HG03558 (cell line): Measurements from ENCODE around the gene COL10A1.
A peak's percentile ranks its signal among the peaks of the same experiment; 100 is the strongest.

ENCODE experiments used
- ATAC-seq: cut with Tn5 transposase; IDR thresholded peaks from one replicate; pipeline ENCODE4 v1.9.1; 2021; ENCODE audit warnings: moderate number of reproducible peaks; ENCODE audit not compliant: unreplicated experiment; ENCODE audit errors: extremely low read depth

COL10A1 gene

DNA sequence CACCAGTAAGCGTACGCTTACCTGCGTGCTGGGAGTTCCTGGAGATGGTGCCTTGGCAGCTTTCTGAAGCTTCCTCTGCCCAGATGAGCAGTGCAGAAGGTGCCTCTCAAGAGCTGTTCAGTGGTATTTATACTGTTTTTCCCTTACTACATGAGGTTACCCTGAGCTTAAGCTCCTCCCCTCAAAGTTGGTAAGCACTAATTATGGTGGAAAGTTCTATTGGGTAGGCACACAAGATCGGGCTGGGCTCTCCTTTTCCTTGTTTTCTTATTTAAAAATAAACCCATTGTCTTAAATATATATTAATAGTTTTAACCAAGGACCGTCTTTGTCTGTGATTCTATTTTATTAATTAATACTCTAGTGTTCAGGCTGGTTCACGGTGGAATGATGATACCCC is at the start of gene COL10A1:
COL10A1 (minus strand) TSS at position 101 of the 400 bp plus-strand sequence. CDS start 640 bp downstream, outside the sequence.
- no peak for ATAC-seq

DNA sequence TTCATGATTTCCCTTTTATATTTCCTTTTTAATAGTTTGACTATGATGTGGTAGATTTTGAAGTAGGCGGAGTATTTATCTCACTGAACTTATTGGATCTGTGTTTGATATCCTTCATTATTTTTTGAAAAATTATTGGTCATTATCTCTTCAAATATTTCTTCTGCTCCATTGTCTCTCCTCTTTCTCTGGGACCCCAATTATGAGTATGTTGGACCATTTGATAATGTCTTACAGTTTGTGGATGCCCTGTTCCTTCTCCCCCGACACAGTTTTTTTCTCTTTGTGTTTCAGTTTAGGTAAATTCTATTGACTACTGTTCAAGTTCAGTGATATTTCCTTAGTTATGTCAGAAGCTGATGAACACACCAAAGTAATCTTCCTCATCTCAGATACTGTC is 49.4 kb upstream of the COL10A1 start:
- ATAC-seq: no peak

DNA sequence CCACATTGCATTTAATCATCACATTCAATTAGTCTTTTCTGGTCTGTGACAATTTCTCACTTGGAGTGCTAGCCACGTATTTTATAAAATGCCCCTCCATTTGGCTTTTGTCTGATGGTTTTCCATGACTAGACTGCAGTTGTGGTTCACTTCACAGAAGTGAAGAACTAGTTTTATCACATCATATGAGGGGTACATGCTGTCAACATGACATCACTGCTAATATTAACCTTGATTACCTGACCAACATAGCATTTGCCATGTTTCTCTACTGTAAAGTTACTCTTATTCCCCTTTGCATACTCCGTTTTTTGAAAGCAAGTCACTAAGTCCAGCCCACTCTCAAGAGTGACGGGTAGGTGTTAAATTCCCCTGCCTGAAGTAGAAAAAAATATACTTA is 48.0 kb upstream of the COL10A1 start:
- ATAC-seq: no peak

GRCh38 chr6:116170358-116171057 is 44.6 kb upstream of the COL10A1 start:
- no peak for ATAC-seq

GRCh38 chr6:116169880-116170279 is 43.9 kb upstream of the COL10A1 start:
- no peak for ATAC-seq

DNA sequence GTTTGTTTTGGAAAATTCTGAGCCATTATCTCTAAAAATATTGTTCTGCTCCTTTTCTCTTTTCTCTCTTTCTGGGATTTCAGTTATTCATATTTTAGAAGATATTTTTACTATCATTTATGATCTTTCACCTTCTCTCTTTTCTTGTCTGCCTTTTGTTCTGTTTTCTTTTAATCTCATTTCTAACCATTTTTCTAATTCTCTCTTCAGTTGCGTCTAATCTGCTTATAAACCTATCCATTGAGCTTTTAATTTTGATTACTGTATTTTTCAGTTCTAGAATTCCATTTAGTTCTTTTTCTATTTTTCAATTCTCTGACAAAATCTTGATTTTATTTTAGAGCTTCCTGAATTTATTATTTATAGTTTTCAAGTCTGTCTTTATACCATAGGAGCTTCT is 42.2 kb upstream of the COL10A1 start:
- no peak for ATAC-seq

- no peak for ATAC-seq
Observed at GRCh38 chr6:116166369-116166768, 40.4 kb upstream of the COL10A1 start.

DNA sequence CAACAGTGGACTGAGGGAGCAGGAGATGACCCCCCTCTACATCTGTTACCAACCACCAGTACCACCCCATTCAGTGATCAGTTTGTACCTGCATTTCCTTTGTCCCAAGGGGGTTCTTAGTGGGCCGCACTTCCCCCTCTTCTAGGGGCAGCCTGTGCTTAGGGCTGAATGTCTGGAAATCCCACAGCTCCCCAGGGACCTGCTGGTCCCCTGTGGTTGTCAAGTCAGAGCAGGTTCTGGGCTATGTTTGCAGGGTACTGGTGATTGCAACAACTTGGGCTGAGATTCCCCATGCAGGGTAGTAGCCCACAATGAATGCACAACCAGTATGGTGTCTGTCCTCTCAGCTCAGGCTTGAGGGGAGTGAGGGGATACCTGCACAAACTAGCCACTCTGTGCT is 39.7 kb upstream of the COL10A1 start:
- peak; percentile 46 for ATAC-seq

DNA sequence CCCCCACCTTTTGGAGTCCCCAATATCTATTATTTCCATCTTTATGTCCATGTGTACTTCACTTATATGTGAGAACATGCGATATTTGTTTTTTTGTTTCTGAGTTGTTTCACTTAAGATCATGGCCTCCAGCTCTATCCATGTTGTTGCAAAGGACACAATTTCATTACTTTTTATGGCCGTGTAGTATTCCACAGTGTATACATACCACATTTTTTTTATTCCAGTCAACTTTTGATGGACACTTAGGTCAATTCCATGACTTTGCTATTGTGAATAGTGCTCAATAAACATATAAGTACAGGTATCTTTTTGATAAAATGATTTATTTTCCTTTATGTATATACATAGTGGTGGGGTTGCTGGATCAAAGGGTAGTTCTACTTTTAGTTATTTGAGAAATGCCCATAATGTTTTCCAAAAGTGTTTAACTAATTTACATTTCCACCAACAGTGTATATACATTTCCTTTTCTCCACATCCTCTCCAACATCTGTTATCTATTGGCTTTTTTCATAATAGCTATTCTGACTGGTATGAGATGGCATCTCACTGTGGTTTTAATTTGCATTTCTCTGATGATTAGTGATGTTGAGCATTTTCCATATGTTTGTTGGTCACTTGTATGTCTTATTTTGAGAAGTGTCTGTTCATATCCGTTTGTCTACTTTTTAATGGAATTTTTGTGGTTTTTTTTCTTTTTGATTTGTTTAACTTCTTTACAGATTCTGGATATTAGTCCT is 34.0 kb upstream of the COL10A1 start:
- no peak for ATAC-seq

DNA sequence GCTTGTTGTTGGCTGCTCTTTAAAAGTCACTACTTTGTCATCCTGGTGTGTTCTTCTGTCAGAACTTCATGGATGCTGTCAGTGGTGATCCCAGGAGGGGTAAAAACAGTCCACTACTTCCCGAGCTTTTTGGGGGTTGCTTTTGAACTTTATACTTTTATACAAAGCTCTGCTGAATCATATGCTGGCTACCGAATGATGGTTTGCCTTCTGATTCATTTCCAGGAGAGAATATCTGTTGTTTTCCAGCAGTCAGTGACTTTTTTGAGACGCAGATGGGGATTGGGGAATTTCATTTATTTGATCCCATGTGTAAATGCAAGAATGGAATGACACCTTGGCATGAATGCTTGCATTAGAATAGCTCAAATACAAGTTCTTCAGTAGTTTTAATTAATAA is 32.7 kb upstream of the COL10A1 start:
- ATAC-seq: no peak

DNA sequence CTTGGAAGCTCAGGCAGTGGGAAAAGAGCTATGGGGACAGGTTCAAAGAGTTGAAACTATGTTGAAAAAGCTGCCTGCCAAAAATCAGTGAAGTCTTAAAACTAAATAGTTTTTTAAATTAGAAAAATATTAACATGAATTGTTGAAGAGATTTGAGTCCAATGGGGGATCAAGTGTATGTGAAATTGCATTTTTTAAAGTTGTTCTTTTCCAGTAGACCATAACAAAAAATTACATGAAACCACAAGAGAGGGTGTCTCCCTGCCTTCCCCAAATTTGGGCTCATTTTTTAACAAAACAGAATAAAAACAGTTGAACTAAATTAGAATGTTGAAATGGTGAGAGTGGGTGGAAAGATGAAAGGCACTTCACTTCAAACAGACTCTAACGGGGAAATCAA is 31.5 kb upstream of the COL10A1 start:
- ATAC-seq: no peak

GRCh38 chr6:116156405-116157326 is 30.7 kb upstream of the COL10A1 start:
- no peak for ATAC-seq

DNA sequence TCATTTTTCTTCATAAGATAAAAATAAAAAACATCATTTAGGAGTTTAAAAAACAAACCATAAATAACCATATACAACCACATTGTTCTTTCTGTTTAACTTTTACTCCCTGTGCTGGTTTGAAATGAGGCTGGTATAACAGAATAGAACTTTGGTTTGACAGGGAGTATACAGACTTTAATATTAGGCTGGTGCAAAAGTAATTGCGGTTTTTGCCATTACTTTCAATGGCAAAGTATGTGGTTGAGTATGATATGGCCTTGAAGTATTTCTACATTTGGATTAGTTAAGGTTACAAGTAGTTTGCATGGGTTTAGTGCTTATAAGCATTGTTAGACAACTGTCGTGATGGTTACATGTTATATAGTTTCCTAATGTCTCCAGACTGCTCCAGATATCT is 29.0 kb upstream of the COL10A1 start:
- ATAC-seq: no peak

- no peak for ATAC-seq
Observed at GRCh38 chr6:116152620-116153019, 26.7 kb upstream of the COL10A1 start.

DNA sequence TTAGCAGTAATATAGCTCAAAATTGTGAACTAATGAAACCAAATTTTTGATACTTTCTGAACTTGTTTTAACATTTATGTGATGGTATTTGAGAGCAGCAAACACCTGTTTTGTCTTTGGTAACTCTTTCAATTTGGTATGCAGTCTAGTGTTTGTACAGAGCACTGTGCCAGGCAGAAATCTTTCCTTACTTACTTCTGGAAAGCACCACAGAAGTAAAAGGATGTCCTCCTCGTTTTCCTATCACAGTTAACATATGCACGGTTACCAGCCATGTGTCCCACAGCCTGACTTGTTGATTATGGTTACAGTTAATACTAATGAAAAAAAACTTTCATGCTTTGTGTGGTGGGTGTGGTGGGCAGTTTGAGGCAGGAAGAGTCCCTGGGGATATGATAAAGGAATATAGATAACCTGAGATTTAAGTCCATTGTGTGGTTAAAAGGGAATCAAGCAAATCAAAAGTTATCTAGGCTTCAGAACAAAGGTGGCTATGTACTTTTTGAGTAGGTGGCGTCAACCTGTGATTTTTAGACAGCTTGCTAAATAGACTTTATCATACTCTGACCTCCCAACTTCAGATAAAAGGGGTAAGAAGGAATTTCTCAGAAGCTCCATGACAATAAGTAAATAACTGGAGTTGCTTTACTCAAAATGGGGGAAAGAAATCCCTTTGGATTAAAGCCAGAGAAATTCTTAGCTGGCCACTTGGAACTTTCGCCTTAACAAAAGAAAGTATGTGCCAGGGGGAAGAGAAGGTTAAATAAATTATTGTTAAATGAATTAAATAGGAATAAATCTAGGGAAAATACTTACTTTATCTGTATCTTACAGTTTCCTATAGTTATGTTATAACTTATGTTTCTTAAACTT is 20.1 kb upstream of the COL10A1 start:
- ATAC-seq: no peak

GRCh38 chr6:116144605-116145004 is 18.7 kb upstream of the COL10A1 start:
- no peak for ATAC-seq

DNA sequence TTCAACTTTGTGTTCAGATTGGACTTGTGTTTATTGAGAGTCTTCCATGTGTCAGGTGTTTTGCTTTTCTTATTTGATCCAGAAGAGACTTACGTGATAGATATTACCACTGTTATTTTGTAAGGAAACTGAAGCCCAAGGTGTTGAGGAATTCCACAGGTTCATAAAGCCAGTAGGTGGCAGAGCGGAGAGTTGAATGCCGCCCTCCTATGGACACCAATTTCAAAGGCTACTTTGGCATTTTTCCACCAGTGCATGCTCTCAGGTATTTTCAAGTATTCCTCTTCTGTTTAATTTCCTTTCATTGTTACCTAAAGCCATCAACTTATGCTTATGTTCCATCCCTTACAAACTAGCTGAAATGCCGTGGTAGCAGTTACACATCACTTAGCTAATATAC is 14.0 kb upstream of the COL10A1 start:
- no peak for ATAC-seq

- no peak for ATAC-seq
Observed at GRCh38 chr6:116136933-116137340, 11.0 kb upstream of the COL10A1 start.

DNA sequence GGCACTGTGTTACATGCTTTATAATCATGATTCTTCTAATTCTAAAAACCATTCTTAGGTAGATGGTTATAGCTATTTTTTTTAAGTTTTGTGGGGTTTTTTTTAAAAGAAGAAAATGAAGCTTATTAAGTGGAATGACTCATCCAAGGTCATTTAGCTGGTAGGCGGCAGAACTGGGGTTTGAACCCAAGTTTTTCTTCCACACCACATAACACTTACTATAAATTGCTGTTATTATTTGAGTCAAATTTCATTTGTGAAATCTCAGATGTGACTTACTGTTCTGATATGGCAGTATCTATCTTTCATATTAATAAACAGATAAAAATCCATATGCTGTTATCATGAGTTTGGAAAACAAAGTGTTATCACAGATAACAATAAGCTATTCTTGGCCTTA is 10.4 kb upstream of the COL10A1 start:
- ATAC-seq: no peak

DNA sequence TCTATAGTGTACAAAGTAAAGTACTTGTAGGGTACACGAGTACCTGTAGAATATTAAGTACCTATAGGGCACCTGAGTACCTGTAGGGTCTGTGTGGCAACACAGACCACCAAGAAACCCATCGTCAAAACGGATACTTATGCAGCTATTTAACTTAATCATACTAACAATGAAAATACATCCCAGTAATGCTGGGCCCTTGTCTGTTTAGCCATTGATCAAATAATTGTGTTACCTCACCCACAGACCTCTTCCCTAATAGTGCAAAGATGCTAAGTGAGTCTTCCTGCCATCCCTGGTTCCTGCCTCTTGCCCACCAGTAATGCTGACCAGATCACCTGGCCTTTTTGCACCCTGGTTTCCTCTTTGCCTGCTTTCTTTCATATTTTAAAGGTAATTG is 7.5 kb upstream of the COL10A1 start:
- ATAC-seq: no peak
